Keratinocyte (primary cell): ENCODE data around the gene CD164L2. TPM values are rescaled to one million over a fixed set of nuclear protein-coding genes. Genes with fewer than 3 reads are reported as not detected.

Experiments
- DNase-seq: peaks from one replicate; pipeline ENCODE4 v3.0.0-alpha.2; 2011; ENCODE audit warnings: low read depth, missing footprints, low spot score
- FAIRE-seq: peaks from 2 replicates; lab custom pipeline; 2011; peaks lifted over from hg19 to GRCh38; lab: Jason Lieb, UNC
- H2AFZ ChIP-seq: 2 replicates; pipeline ENCODE4 v1.6.0; 2012; ENCODE audit warnings: low read length, control low read depth, inconsistent platforms; ENCODE audit not compliant: control insufficient read depth
- H3K27ac ChIP-seq: 2 replicates; pipeline ENCODE4 v1.5.1; 2011; ENCODE audit warnings: low read length; ENCODE audit not compliant: control insufficient read depth, insufficient read depth
- H3K27me3 ChIP-seq: 3 replicates; pipeline ENCODE4 v1.6.0; 2011; ENCODE audit warnings: low read length; ENCODE audit not compliant: control insufficient read depth, insufficient read depth; ENCODE audit errors: extremely low read depth
- H3K36me3 ChIP-seq, 2 experiments: 2 replicates in 1 of 2; 3 replicates in 1 of 2; pipeline ENCODE4 v1.5.1; 2011; ENCODE audit warnings: low read length in 2 of 2, mild to moderate bottlenecking in 1 of 2; ENCODE audit not compliant: control insufficient read depth in 2 of 2, insufficient read depth in 2 of 2; ENCODE audit errors: extremely low read depth in 1 of 2
- H3K4me1 ChIP-seq: 3 replicates; pipeline ENCODE4 v1.5.1; 2011; ENCODE audit warnings: low read length; ENCODE audit not compliant: control insufficient read depth, insufficient read depth; ENCODE audit errors: extremely low read depth
- H3K4me2 ChIP-seq: 3 replicates; pipeline ENCODE4 v1.6.0; 2011; ENCODE audit warnings: low read depth, low read length; ENCODE audit not compliant: control insufficient read depth, insufficient read depth; ENCODE audit errors: extremely low read depth
- H3K4me3 ChIP-seq, 3 experiments: fragments of 200-600 bp in 1 of 3; sonication (generic) in 1 of 3; 2 replicates in 2 of 3; 3 replicates in 1 of 3; pipeline ENCODE4 v1.5.1; 2011 to 2016; ENCODE audit warnings: low read length in 3 of 3, mild to moderate bottlenecking in 3 of 3, control low read depth in 2 of 3, inconsistent platforms in 1 of 3, low read depth in 1 of 3, mixed read lengths in 1 of 3, mixed run types in 1 of 3, moderate library complexity in 1 of 3; ENCODE audit not compliant: control insufficient read depth in 2 of 3, insufficient read depth in 2 of 3; ENCODE audit errors: extremely low read depth in 1 of 3
- H3K79me2 ChIP-seq: 2 replicates; pipeline ENCODE4 v1.6.0; 2012; ENCODE audit warnings: low read length; ENCODE audit not compliant: control insufficient read depth, insufficient read depth
- H3K9ac ChIP-seq: 3 replicates; pipeline ENCODE4 v1.6.0; 2011; ENCODE audit warnings: low read length; ENCODE audit not compliant: control insufficient read depth, insufficient read depth; ENCODE audit errors: extremely low read depth
- H3K9me1 ChIP-seq: 3 replicates; pipeline ENCODE4 v1.6.0; 2011; ENCODE audit warnings: low read length; ENCODE audit not compliant: control insufficient read depth, insufficient read depth; ENCODE audit errors: extremely low read depth
- H3K9me3 ChIP-seq: 2 replicates; pipeline ENCODE4 v1.5.1; 2012; ENCODE audit warnings: low read depth, low read length; ENCODE audit not compliant: control insufficient read depth
- H4K20me1 ChIP-seq: 3 replicates; pipeline ENCODE4 v1.6.0; 2011; ENCODE audit warnings: low read length; ENCODE audit not compliant: control insufficient read depth, insufficient read depth; ENCODE audit errors: extremely low read depth
- CTCF ChIP-seq, 3 experiments: IDR thresholded peaks in 1 of 3; conservative IDR thresholded peaks in 1 of 3; optimal IDR thresholded peaks in 1 of 3; 2 replicates in 2 of 3; 3 replicates in 1 of 3; pipeline versions ENCODE3 to v1.5.1; 2011; ENCODE audit warnings: low read length in 3 of 3, mild to moderate bottlenecking in 3 of 3, moderate library complexity in 2 of 3, control low read depth in 1 of 3, inconsistent platforms in 1 of 3; ENCODE audit not compliant: insufficient read depth in 2 of 3; ENCODE audit errors: extremely low read depth in 1 of 3
- EZH2 ChIP-seq: IDR thresholded peaks from one replicate; pipeline ENCODE4 v1.6.1; 2012; ENCODE audit warnings: inconsistent platforms, mild to moderate bottlenecking, low read length, moderate library complexity
- dilution Hi-C: fragments of 300-500 bp; cut with MboI; formaldehyde crosslinking; loops from one replicate; pipeline ENCODE4 v1.7.0; 2020; ENCODE audit warnings: low sequenced_read_pairs; ENCODE audit not compliant: extremely low pct_ligation_motif_present
- polyA plus RNA-seq, 5 experiments: library from polyadenylated mRNA; depleted of rRNA in 3 of 5; stranded (reverse) in 3 of 5; stranded (forward) in 1 of 5; unstranded in 1 of 5; fragments of >200 nt; gene quantifications; 1 replicate in 1 of 5; 2 replicates in 3 of 5; 3 replicates in 1 of 5; pipeline versions ENCODE4 v1.2.1 to v1.2.3, GENCODE V29; 2011 to 2012; ENCODE audit warnings: missing spikeins in 2 of 5, low read depth in 1 of 5, low replicate concordance in 1 of 5

Gene CD164L2
- polyA plus RNA-seq, 1 donor (not counting 4 experiments of a cell fraction or from before 2014, with no cell fraction given), result 2.7 TPM

- Histone ChIP-seq H3K79me2 (no peaks in the 10 kb centered on the region), H3K4me1 (peaks cover 12% of the 10 kb centered on the region), H3K36me3 (peaks cover 36 to 79% of the 10 kb centered on the region in 2 experiments), H3K9me1 (no peaks in the 10 kb centered on the region), H3K9ac (no peak overlapping the region), H3K27me3 (no peaks in the 10 kb centered on the region), H3K4me3 (no peak overlapping the region), H3K27ac (no peak overlapping the region), H3K9me3 (no peaks in the 10 kb centered on the region), H3K4me2 (no peak overlapping the region), H4K20me1 (no peaks in the 10 kb centered on the region), H2AFZ (no peak overlapping the region)
- FAIRE-seq (no peak), DNase-seq (no peak)
- no peak for TF ChIP-seq EZH2
- TF ChIP-seq CTCF (optimal IDR thresholded peaks at IDR 0.05 in 1 of 3, IDR thresholded peaks at IDR 0.05 in 1 of 3, conservative IDR thresholded peaks at IDR 0.05 in 1 of 3; ENCODE audit: extremely low read depth in 1 of 3, insufficient read depth in 2 of 3, low read length in 3 of 3), result no peak
- dilution Hi-C loops, result loop anchor here (25.0 kb wide), 1 partner anchor 175 kb away; no protein-coding TSS in a partner anchor
Measured at GRCh38 chr1:27412502-27412901, 29.4 kb upstream of the CD164L2 start.

- no peak overlapping the region for H3K9ac ChIP-seq
- H3K79me2 ChIP-seq, result no peaks in the 10 kb centered on the region
- no peaks in the 10 kb centered on the region for H3K9me1 ChIP-seq
- no peaks in the 10 kb centered on the region for H4K20me1 ChIP-seq
- H3K4me2 ChIP-seq, result no peak overlapping the region
- no peaks in the 10 kb centered on the region for H3K27me3 ChIP-seq
- no peak overlapping the region for H3K4me3 ChIP-seq
- H3K4me1 ChIP-seq, result peaks cover 17% of the 10 kb centered on the region
- DNase-seq (no peak), FAIRE-seq (no peak)
- no peak overlapping the region for H2AFZ ChIP-seq
- TF ChIP-seq EZH2 (no peak), CTCF (optimal IDR thresholded peaks at IDR 0.05 in 1 of 3, IDR thresholded peaks at IDR 0.05 in 1 of 3, conservative IDR thresholded peaks at IDR 0.05 in 1 of 3; ENCODE audit: extremely low read depth in 1 of 3, insufficient read depth in 2 of 3, low read length in 3 of 3) (no peak)
- dilution Hi-C loops, result loop anchor here (25.0 kb wide), 1 partner anchor 177 kb away; no protein-coding TSS in a partner anchor
- H3K36me3 ChIP-seq, result peaks cover 32 to 71% of the 10 kb centered on the region in 2 experiments
- H3K27ac ChIP-seq, result no peak overlapping the region
- no peaks in the 10 kb centered on the region for H3K9me3 ChIP-seq
Measured at GRCh38 chr1:27410709-27411108, 27.6 kb upstream of the CD164L2 start.
